HAP-1 (cell line): ENCODE results near the gene TPD52L1.
A peak's percentile ranks its signal among the peaks of the same experiment; 100 is the strongest.
"Not testable (repeated sequence)": the region's sequence is repeated elsewhere in the genome, so short reads cannot be mapped to it uniquely, and the experiment has no call there.

Experiments used
- DNase-seq, 2 experiments: peaks; one replicate each; pipeline ENCODE4 v3.0.0-alpha.2; 2016 to 2020; ENCODE audit warnings: low spot score in 2 of 2
- H3K27me3 ChIP-seq: fragments of 250-450 bp; sonication (Bioruptor Pico); 2 replicates; pipeline ENCODE4 v1.5.1; 2020; ENCODE audit warnings: low read depth, mild to moderate bottlenecking, moderate library complexity
- H3K36me3 ChIP-seq: fragments of 250-450 bp; sonication (Bioruptor Pico); replicated peaks from 2 replicates; pipeline ENCODE4 v1.5.1; 2020; ENCODE audit warnings: mild to moderate bottlenecking
- H3K4me1 ChIP-seq: fragments of 250-450 bp; sonication (Bioruptor Pico); 2 replicates; pipeline ENCODE4 v1.5.1; 2020; ENCODE audit warnings: mild to moderate bottlenecking
- H3K4me3 ChIP-seq: fragments of 250-450 bp; sonication (Bioruptor Pico); 2 replicates; pipeline ENCODE4 v1.5.1; 2020; ENCODE audit warnings: mild to moderate bottlenecking, moderate library complexity
- H3K9me3 ChIP-seq: fragments of 250-450 bp; sonication (Bioruptor Pico); 2 replicates; pipeline ENCODE4 v1.5.1; 2020; ENCODE audit warnings: mild to moderate bottlenecking, moderate library complexity
- in situ Hi-C: fragments of 300-500 bp; cut with MboI; formaldehyde crosslinking; loops from 3 replicates; pipeline ENCODE4 v1.14.3; 2020; ENCODE audit warnings: low sequenced_read_pairs, inconsistent platforms, mixed read lengths

The TPD52L1 gene

DNA sequence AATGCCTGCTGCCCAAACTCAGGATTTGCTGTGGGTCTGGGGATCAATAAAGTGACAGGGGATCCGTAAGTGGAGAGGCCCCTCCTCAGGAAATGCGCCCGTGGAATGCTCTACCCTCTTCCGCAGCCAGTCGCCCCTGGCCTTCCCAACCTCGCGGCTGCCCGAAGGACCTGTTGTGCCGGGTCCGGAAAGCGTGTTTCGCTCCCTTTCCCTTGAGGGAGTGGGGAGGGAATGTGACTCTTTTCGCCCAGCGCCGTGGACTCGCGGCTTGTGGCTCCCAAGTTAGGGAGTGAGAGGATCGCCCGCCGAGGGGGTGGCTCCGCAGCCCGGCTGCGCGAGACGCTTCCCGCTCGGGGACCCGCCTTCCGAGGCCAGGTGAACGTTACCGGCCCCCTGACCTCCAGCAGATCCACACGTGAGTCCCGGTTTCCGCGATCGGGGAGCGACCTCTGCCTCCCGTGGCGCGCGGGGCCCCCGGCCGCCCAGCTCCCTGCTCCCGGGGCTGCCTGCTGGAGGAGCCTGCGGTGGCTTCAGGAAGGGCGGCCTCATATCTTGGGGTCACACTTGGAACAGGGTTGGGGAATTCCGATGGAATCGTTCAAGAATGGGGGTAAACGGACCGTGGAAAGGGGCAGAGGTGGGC is 666 bp downstream of the TPD52L1 start:
- peak in 1 of 2 experiments; percentile 47 for DNase-seq
- H3K4me1 ChIP-seq, result peaks cover 7% of the 10 kb centered on the region; the same call in 1 of the 2 replicates
- in situ Hi-C loops, result no loop called here

GRCh38 chr6:125154761-125155135 is 1.2 kb downstream of the TPD52L1 start:
- peak; percentile 8 to 44 for DNase-seq
- Histone ChIP-seq H3K27me3 (peaks cover 17% of the 10 kb centered on the region), H3K9me3 (no peaks in the 10 kb centered on the region), H3K4me3 (peak overlapping the region; percentile 60), H3K36me3 (no peaks in the 10 kb centered on the region), H3K4me1 (peaks cover 7% of the 10 kb centered on the region; the same call in 1 of the 2 replicates)
- in situ Hi-C loops, result no loop called here

More for the DNA sequence above, 666 bp downstream of the TPD52L1 start:
- no peaks in the 10 kb centered on the region for H3K9me3 ChIP-seq
- H3K27me3 ChIP-seq, result peaks cover 21% of the 10 kb centered on the region
- H3K4me3 ChIP-seq, result peak overlapping the region; percentile 60
- H3K36me3 ChIP-seq, result no peaks in the 10 kb centered on the region

GRCh38 chr6:125155344-125155743 is 1.8 kb downstream of the TPD52L1 start:
- Histone ChIP-seq H3K36me3 (no peaks in the 10 kb centered on the region), H3K9me3 (no peaks in the 10 kb centered on the region), H3K27me3 (peaks cover 12% of the 10 kb centered on the region), H3K4me3 (no peak overlapping the region), H3K4me1 (peaks cover 7% of the 10 kb centered on the region; the same call in 1 of the 2 replicates)
- in situ Hi-C loops, result no loop called here
- DNase-seq, result no peak

- peaks cover 7% of the 10 kb centered on the region; the same call in 1 of the 2 replicates for H3K4me1 ChIP-seq
- H3K4me3 ChIP-seq, result no peak overlapping the region
- DNase-seq, result no peak
- in situ Hi-C loops, result no loop called here
- H3K27me3 ChIP-seq, result peaks cover 12% of the 10 kb centered on the region
- H3K36me3 ChIP-seq, result no peaks in the 10 kb centered on the region
- H3K9me3 ChIP-seq, result no peaks in the 10 kb centered on the region
Observed at GRCh38 chr6:125156496-125156895, 2.9 kb downstream of the TPD52L1 start.

GRCh38 chr6:125157280-125157679 is 3.7 kb downstream of the TPD52L1 start:
- Histone ChIP-seq H3K4me1 (peaks cover 7% of the 10 kb centered on the region; the same call in 1 of the 2 replicates), H3K9me3 (no peaks in the 10 kb centered on the region), H3K36me3 (no peaks in the 10 kb centered on the region), H3K27me3 (peaks cover 10% of the 10 kb centered on the region), H3K4me3 (no peak overlapping the region)
- in situ Hi-C loops, result no loop called here
- no peak for DNase-seq

GRCh38 chr6:125157725-125158124 is 4.2 kb downstream of the TPD52L1 start:
- Histone ChIP-seq H3K4me3 (no peak overlapping the region), H3K9me3 (no peaks in the 10 kb centered on the region), H3K36me3 (no peaks in the 10 kb centered on the region), H3K27me3 (peaks cover 6% of the 10 kb centered on the region), H3K4me1 (peaks cover 7% of the 10 kb centered on the region; the same call in 1 of the 2 replicates)
- in situ Hi-C loops, result no loop called here
- no peak for DNase-seq

- H3K36me3 ChIP-seq, H3K4me3 ChIP-seq, H3K9me3 ChIP-seq, H3K27me3 ChIP-seq, in situ Hi-C loops, H3K4me1 ChIP-seq, DNase-seq: not testable (repeated sequence)
Observed at GRCh38 chr6:125163339-125163738, 9.8 kb downstream of the TPD52L1 start.

- Histone ChIP-seq H3K9me3 (no peaks in the 10 kb centered on the region), H3K4me1 (no peaks in the 10 kb centered on the region), H3K4me3 (no peak overlapping the region), H3K36me3 (no peaks in the 10 kb centered on the region), H3K27me3 (no peaks in the 10 kb centered on the region)
- DNase-seq, result no peak
- in situ Hi-C loops, result no loop called here
Observed at GRCh38 chr6:125163811-125164210, 10.2 kb downstream of the TPD52L1 start.

- H3K27me3 ChIP-seq, result no peaks in the 10 kb centered on the region
- H3K4me1 ChIP-seq, result no peaks in the 10 kb centered on the region
- H3K4me3 ChIP-seq, result no peak overlapping the region
- no peak for DNase-seq
- in situ Hi-C loops, result no loop called here
- no peaks in the 10 kb centered on the region for H3K36me3 ChIP-seq
- H3K9me3 ChIP-seq, result no peaks in the 10 kb centered on the region
Observed at GRCh38 chr6:125164696-125165095, 11.1 kb downstream of the TPD52L1 start.

GRCh38 chr6:125165256-125165655 is 11.7 kb downstream of the TPD52L1 start:
- Histone ChIP-seq H3K9me3 (no peaks in the 10 kb centered on the region), H3K4me1 (no peaks in the 10 kb centered on the region), H3K4me3 (no peak overlapping the region), H3K36me3 (no peaks in the 10 kb centered on the region), H3K27me3 (no peaks in the 10 kb centered on the region)
- no peak for DNase-seq
- in situ Hi-C loops, result no loop called here

DNA sequence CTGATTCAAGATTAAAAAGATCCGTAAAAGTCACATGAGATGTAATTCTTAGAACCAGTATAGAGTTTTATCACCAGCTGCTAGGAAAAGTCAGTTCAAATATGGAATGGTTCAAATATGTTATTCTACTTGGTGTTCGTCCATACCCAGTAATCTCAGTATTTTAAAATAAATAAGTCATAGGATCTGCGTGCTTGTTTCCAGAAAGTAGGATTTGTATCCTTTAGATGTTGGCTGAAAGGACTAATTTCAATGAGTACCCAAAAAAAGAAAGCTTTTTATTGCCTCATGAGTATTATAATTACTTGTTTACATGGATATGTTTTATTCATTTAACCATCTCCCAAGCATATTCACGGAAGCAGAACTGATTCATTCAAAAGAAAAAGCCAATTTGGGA is 12.2 kb downstream of the TPD52L1 start:
- in situ Hi-C loops, result no loop called here
- Histone ChIP-seq H3K4me3 (no peak overlapping the region), H3K27me3 (no peaks in the 10 kb centered on the region), H3K4me1 (no peaks in the 10 kb centered on the region), H3K36me3 (no peaks in the 10 kb centered on the region), H3K9me3 (no peaks in the 10 kb centered on the region)
- no peak for DNase-seq

DNA sequence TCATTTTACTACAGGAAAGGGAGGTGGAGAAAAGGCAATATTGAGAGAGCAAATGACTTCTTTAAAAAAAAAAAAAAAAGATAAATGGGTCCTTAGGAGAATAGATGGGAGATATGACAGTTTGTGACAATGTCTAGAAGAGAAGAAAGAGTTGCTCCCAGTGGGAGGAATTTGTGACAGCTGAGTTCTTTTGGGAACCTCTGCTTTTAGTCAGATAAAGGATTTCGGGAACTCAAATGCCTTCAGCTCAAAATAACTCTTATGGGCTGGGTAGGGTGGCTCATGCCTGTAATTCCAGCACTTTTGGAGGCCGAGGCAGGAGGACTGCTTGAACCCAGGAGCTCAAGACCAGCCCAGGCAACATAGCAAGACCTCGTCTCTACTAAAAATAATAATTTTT is 13.1 kb downstream of the TPD52L1 start:
- H3K36me3 ChIP-seq, result no peaks in the 10 kb centered on the region
- H3K27me3 ChIP-seq, result no peaks in the 10 kb centered on the region
- no peak overlapping the region for H3K4me3 ChIP-seq
- H3K4me1 ChIP-seq, result no peaks in the 10 kb centered on the region
- in situ Hi-C loops, result no loop called here
- H3K9me3 ChIP-seq, result no peaks in the 10 kb centered on the region
- no peak for DNase-seq

- DNase-seq, result no peak
- no peaks in the 10 kb centered on the region for H3K4me1 ChIP-seq
- no peaks in the 10 kb centered on the region for H3K36me3 ChIP-seq
- no peaks in the 10 kb centered on the region for H3K9me3 ChIP-seq
- no peaks in the 10 kb centered on the region for H3K27me3 ChIP-seq
- no peak overlapping the region for H3K4me3 ChIP-seq
- in situ Hi-C loops, result no loop called here
Observed at GRCh38 chr6:125167579-125167978, 14.0 kb downstream of the TPD52L1 start.

DNA sequence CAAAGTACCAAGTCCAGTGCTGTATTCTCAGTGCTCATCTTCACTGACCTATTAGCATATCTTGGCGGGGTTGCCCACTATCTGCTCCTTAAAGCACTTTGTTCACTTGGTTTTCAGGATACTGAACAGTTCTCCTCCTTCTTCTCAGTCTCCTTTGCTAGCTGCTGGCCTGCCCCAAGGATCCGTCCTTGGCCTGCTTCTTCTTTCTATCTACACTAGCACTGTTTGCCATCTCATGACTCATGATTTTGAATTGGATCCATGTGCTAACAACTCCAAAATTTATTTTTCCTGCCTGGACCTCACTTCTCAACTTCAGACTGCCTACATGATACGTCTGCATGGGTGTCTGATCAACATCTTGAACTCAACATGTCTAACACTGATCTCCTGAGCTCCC is 15.5 kb downstream of the TPD52L1 start:
- in situ Hi-C loops, result no loop called here
- no peak for DNase-seq
- Histone ChIP-seq H3K9me3 (no peaks in the 10 kb centered on the region), H3K4me1 (no peaks in the 10 kb centered on the region), H3K27me3 (no peaks in the 10 kb centered on the region), H3K36me3 (no peaks in the 10 kb centered on the region), H3K4me3 (no peak overlapping the region)

DNA sequence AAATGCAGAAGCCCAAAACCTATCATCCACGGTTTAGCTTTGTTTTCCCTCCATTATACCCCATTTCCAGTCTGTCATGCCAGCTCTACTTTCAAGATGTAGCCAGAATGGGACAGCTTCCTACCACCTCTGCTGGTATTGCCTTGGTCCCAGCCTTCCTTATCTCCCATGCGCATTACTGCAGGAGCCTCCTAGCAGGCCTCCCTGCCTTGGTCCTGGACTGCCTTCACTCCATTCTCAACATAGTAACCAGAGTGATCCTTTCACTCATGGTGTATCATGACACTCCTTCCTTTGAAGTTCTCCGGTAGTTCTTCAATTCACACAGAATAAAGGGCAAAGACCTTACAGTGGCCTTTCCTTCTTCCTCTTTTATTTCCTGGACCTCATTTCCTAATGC is 15.9 kb downstream of the TPD52L1 start:
- DNase-seq, result no peak
- in situ Hi-C loops, result no loop called here
- Histone ChIP-seq H3K27me3 (no peaks in the 10 kb centered on the region; the same call in 1 of the 2 replicates), H3K9me3 (no peaks in the 10 kb centered on the region), H3K4me1 (no peaks in the 10 kb centered on the region), H3K4me3 (no peak overlapping the region), H3K36me3 (no peaks in the 10 kb centered on the region)
